Measurements from ENCODE around the gene SRGAP1.

Gene SRGAP1

GRCh38 chr12:63846238-63846967, 1.9 kb downstream of the SRGAP1 start:
- Histone ChIP-seq H3K4me3 (ENCODE audit: low read depth, low read length) (peak overlapping the region; percentile 96), H3K27ac (no peak overlapping the region), H3K27me3 (replicated peaks) (no peaks in the 10 kb centered on the region), H3K36me3 (replicated peaks) (no peaks in the 10 kb centered on the region)
- peak; percentile 24 for TF ChIP-seq CTCF (IDR thresholded peaks at IDR 0.05; ENCODE audit: low read depth, low read length, missing control alignments)
- DNase-seq, result no peak
- in situ Hi-C loops (cut with HindIII; ENCODE audit: low pct_ligation_motif_present, low sequenced_read_pairs), result loop anchor here (25.0 kb wide), 1 partner anchor 391 kb away; no protein-coding TSS in a partner anchor

GRCh38 chr12:63848450-63848849, 4.0 kb downstream of the SRGAP1 start:
- DNase-seq, result no peak
- H3K4me3 ChIP-seq (ENCODE audit: low read depth, low read length), result no peak overlapping the region
- no peaks in the 10 kb centered on the region for H3K36me3 ChIP-seq (replicated peaks)
- no peak for TF ChIP-seq CTCF (IDR thresholded peaks at IDR 0.05; ENCODE audit: low read depth, low read length, missing control alignments)
- no peaks in the 10 kb centered on the region for H3K27me3 ChIP-seq (replicated peaks)
- H3K27ac ChIP-seq, result no peak overlapping the region
- in situ Hi-C loops (cut with HindIII; ENCODE audit: low pct_ligation_motif_present, low sequenced_read_pairs), result loop anchor here (25.0 kb wide), 1 partner anchor 389 kb away; no protein-coding TSS in a partner anchor

DNA sequence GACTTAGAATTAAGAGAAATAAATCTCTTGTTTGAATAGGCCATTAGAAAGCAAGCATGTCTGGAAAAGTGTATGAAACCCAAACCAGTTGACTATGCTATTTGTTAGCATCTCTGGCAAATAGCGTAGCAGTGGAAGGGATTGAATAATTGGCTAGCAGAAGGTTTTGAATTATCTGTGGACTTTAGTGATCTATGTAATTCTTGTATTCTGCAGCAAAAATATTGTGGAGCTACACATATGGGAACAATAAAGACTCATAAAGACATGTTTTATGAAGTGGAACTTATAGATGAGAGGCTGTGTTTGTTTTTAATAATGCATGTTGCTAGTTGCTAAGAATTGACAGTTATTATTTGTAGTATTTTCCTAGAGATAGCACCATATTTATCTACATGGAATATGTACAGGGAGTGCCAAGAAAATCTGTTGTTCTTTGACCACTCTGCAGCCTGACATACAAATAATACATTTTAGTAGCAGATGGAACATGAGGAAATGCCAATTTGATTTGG, 4.7 kb downstream of the SRGAP1 start:
- no peak overlapping the region for H3K27ac ChIP-seq
- no peak for TF ChIP-seq CTCF (IDR thresholded peaks at IDR 0.05; ENCODE audit: low read depth, low read length, missing control alignments)
- H3K4me3 ChIP-seq (ENCODE audit: low read depth, low read length), result no peak overlapping the region
- no peaks in the 10 kb centered on the region for H3K36me3 ChIP-seq (replicated peaks)
- in situ Hi-C loops (cut with HindIII; ENCODE audit: low pct_ligation_motif_present, low sequenced_read_pairs), result loop anchor here (25.0 kb wide), 1 partner anchor 388 kb away; no protein-coding TSS in a partner anchor
- DNase-seq, result no peak
- no peaks in the 10 kb centered on the region for H3K27me3 ChIP-seq (replicated peaks)

DNA sequence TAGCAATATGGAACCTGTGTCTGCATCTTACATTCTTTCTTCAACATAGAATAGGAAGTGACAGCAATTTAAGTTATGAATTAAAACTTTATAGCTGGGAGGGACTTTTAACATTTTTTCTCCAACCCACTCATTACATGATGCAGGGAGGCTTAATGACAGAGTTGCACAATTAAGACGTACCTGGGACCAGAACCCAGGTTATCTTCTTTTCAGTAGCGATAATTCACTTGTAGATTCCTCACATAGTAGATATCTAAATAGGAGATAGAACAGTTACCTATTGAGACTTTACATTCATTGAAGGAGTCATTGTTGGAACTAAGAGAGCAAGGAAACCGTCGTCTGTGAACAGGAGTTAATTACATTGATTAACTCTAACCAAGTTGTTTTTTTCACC, 5.1 kb downstream of the SRGAP1 start:
- no peak for TF ChIP-seq CTCF (IDR thresholded peaks at IDR 0.05; ENCODE audit: low read depth, low read length, missing control alignments)
- Histone ChIP-seq H3K4me3 (ENCODE audit: low read depth, low read length) (no peak overlapping the region), H3K27me3 (replicated peaks) (no peaks in the 10 kb centered on the region), H3K27ac (no peak overlapping the region), H3K36me3 (replicated peaks) (no peaks in the 10 kb centered on the region)
- DNase-seq, result no peak
- in situ Hi-C loops (cut with HindIII; ENCODE audit: low pct_ligation_motif_present, low sequenced_read_pairs), result loop anchor here (25.0 kb wide), 1 partner anchor 388 kb away; no protein-coding TSS in a partner anchor

GRCh38 chr12:63853978-63854377, 9.5 kb downstream of the SRGAP1 start:
- H3K27ac ChIP-seq, result no peak overlapping the region
- no peak overlapping the region for H3K4me3 ChIP-seq (ENCODE audit: low read depth, low read length)
- H3K36me3 ChIP-seq (replicated peaks), result no peaks in the 10 kb centered on the region
- no peaks in the 10 kb centered on the region for H3K27me3 ChIP-seq (replicated peaks)
- DNase-seq, result no peak
- in situ Hi-C loops (cut with HindIII; ENCODE audit: low pct_ligation_motif_present, low sequenced_read_pairs), result no loop called here
- no peak for TF ChIP-seq CTCF (IDR thresholded peaks at IDR 0.05; ENCODE audit: low read depth, low read length, missing control alignments)
